ENCODE results near the gene ITPR2.
"Not testable (repeated sequence)": the region's sequence is repeated elsewhere in the genome, so short reads cannot be mapped to it uniquely, and the experiment has no call there.

The ITPR2 gene

GRCh38 chr12:26433701-26434100, 399.3 kb downstream of the ITPR2 start:
- FAIRE-seq: not testable (repeated sequence)

- FAIRE-seq: no peak
Observed at GRCh38 chr12:26431211-26431610, 401.8 kb downstream of the ITPR2 start.

- FAIRE-seq: peak; percentile 41
Observed at GRCh38 chr12:26430596-26430995, 402.4 kb downstream of the ITPR2 start.

- FAIRE-seq: peak; percentile 47
Observed at GRCh38 chr12:26429070-26429691, 403.8 kb downstream of the ITPR2 start.

GRCh38 chr12:26428420-26428819, 404.6 kb downstream of the ITPR2 start:
- FAIRE-seq: no peak

- FAIRE-seq: peak; percentile 38
Observed at GRCh38 chr12:26426652-26427051, 406.3 kb downstream of the ITPR2 start.

GRCh38 chr12:26425587-26426260, 407.3 kb downstream of the ITPR2 start:
- FAIRE-seq: peak; percentile 17

- peak; percentile 93 for FAIRE-seq
Observed at GRCh38 chr12:26422839-26423398, 410.1 kb downstream of the ITPR2 start.

- no peak for FAIRE-seq
Observed at GRCh38 chr12:26416550-26416949, 416.4 kb downstream of the ITPR2 start.

- no peak for FAIRE-seq
Observed at GRCh38 chr12:26410689-26411088, 422.3 kb downstream of the ITPR2 start.

- FAIRE-seq: no peak
Observed at GRCh38 chr12:26406813-26407212, 426.2 kb downstream of the ITPR2 start.

GRCh38 chr12:26406391-26406790, 426.6 kb downstream of the ITPR2 start:
- no peak for FAIRE-seq

- no peak for FAIRE-seq
Observed at GRCh38 chr12:26403601-26404000, 429.4 kb downstream of the ITPR2 start.

- peak; percentile 89 for FAIRE-seq
Observed at GRCh38 chr12:26402648-26403047, 430.3 kb downstream of the ITPR2 start.

GRCh38 chr12:26401874-26402273, 431.1 kb downstream of the ITPR2 start:
- no peak for FAIRE-seq

GRCh38 chr12:26400627-26401026, 432.4 kb downstream of the ITPR2 start:
- FAIRE-seq: no peak

- FAIRE-seq: no peak
Observed at GRCh38 chr12:26399381-26399780, 433.6 kb downstream of the ITPR2 start.

GRCh38 chr12:26396402-26396801, 436.6 kb downstream of the ITPR2 start:
- FAIRE-seq: no peak

- FAIRE-seq: no peak
Observed at GRCh38 chr12:26389343-26389742, 443.7 kb downstream of the ITPR2 start.

- FAIRE-seq: no peak
Observed at GRCh38 chr12:26384536-26384935, 448.5 kb downstream of the ITPR2 start.

- no peak for FAIRE-seq
Observed at GRCh38 chr12:26383041-26383440, 450.0 kb downstream of the ITPR2 start.

GRCh38 chr12:26380897-26381296, 452.1 kb downstream of the ITPR2 start:
- no peak for FAIRE-seq

GRCh38 chr12:26379777-26380467, 453.1 kb downstream of the ITPR2 start:
- FAIRE-seq: no peak

- no peak for FAIRE-seq
Observed at GRCh38 chr12:26378711-26379110, 454.3 kb downstream of the ITPR2 start.
